Smooth muscle cell (in vitro differentiated cells): ENCODE data around the gene GPATCH8. TPM values are rescaled to one million over a fixed set of nuclear protein-coding genes. Genes with fewer than 3 reads are reported as not detected.
"Not testable (repeated sequence)": the region's sequence is repeated elsewhere in the genome, so short reads cannot be mapped to it uniquely, and the experiment has no call there.

ENCODE experiments used
- DNase-seq: peaks from one replicate; lab custom pipeline; 2025; ENCODE audit not compliant: unreplicated experiment; lab: John Stamatoyannopoulos, UW
- H2AFZ ChIP-seq: fragments of 200-600 bp; sonication (generic); 2 replicates; pipeline ENCODE4 v1.6.0; 2016; ENCODE audit warnings: antibody characterized with exemption, low read depth, mild to moderate bottlenecking
- H3F3A ChIP-seq: fragments of 200-600 bp; sonication (generic); 2 replicates; pipeline ENCODE4 v1.6.0; 2017; ENCODE audit warnings: antibody characterized with exemption, low read depth
- H3K27ac ChIP-seq: fragments of 200-600 bp; sonication (generic); 2 replicates; pipeline ENCODE4 v1.5.1; 2016; ENCODE audit warnings: low read depth, mild to moderate bottlenecking
- H3K27me3 ChIP-seq: fragments of 200-600 bp; sonication (generic); 2 replicates; pipeline ENCODE4 v1.6.1; 2016; ENCODE audit warnings: low read depth, mild to moderate bottlenecking
- H3K36me3 ChIP-seq: fragments of 200-600 bp; sonication (generic); 2 replicates; pipeline ENCODE4 v1.5.1; 2016; ENCODE audit warnings: low read depth
- H3K4me1 ChIP-seq: fragments of 200-600 bp; sonication (generic); 2 replicates; pipeline ENCODE4 v1.5.1; 2016; ENCODE audit warnings: low read depth
- H3K4me2 ChIP-seq: fragments of 200-600 bp; sonication (generic); 2 replicates; pipeline ENCODE4 v1.6.0; 2016; ENCODE audit warnings: mild to moderate bottlenecking
- H3K4me3 ChIP-seq: fragments of 200-600 bp; sonication (generic); 2 replicates; pipeline ENCODE4 v1.5.1; 2016; ENCODE audit warnings: mild to moderate bottlenecking
- H3K79me2 ChIP-seq: fragments of 200-600 bp; sonication (generic); 2 replicates; pipeline ENCODE4 v1.6.0; 2016; ENCODE audit warnings: low read depth, mild to moderate bottlenecking
- H3K9ac ChIP-seq: fragments of 200-600 bp; sonication (generic); 2 replicates; pipeline ENCODE4 v1.6.0; 2016; ENCODE audit warnings: low read depth
- H3K9me3 ChIP-seq: fragments of 200-600 bp; sonication (generic); replicated peaks from 2 replicates; pipeline ENCODE4 v1.5.1; 2016; ENCODE audit warnings: low read depth
- H4K20me1 ChIP-seq: fragments of 200-600 bp; sonication (generic); 2 replicates; pipeline ENCODE4 v1.6.0; 2016; ENCODE audit warnings: low read depth
- CTCF ChIP-seq: fragments of 200-600 bp; sonication (generic); IDR thresholded peaks from 2 replicates; pipeline ENCODE4 v1.5.1; 2017; ENCODE audit warnings: borderline replicate concordance, mild to moderate bottlenecking, antibody characterized with exemption; ENCODE audit not compliant: insufficient read depth, poor library complexity, severe bottlenecking
- WGBS: methylation state at CpG from one replicate; pipeline ENCODE4 v1.1.7; 2016; ENCODE audit warnings: low lambda C conversion rate; 5-methylcytosine and 5-hydroxymethylcytosine counted together
- polyA plus RNA-seq: library from polyadenylated mRNA; unstranded; fragments of >200 nt; fragmentation: Nextera tagmentation; extraction: Ambion mirVana; gene quantifications from 2 replicates; pipeline ENCODE4 v1.2.1, GENCODE V29; 2016
- total RNA-seq: library from RNA; depleted of rRNA; stranded (reverse); fragments of >200 nt; gene quantifications from 2 replicates; pipeline ENCODE4 v1.2.3, GENCODE V29; 2014

GPATCH8 gene
- total and polyA plus RNA-seq, 2 experiments from 2014 or later, result 17.6 to 25.0 TPM

GRCh38 chr17:44375196-44376017, 127.8 kb downstream of the GPATCH8 start:
- no peaks in the 10 kb centered on the region for H3K27me3 ChIP-seq
- H3K9ac ChIP-seq, result no peak overlapping the region
- H4K20me1 ChIP-seq, result no peaks in the 10 kb centered on the region
- no peaks in the 10 kb centered on the region for H3K79me2 ChIP-seq
- TF ChIP-seq CTCF, result no peak
- no peak for DNase-seq
- 75% methylated on average over 22 of the region's 22 CpGs for WGBS
- H3K36me3 ChIP-seq, result no peaks in the 10 kb centered on the region
- no peak overlapping the region for H3K4me2 ChIP-seq
- H3F3A ChIP-seq, result no peaks in the 10 kb centered on the region
- no peak overlapping the region for H3K27ac ChIP-seq
- H3K9me3 ChIP-seq, result no peaks in the 10 kb centered on the region
- no peak overlapping the region for H3K4me3 ChIP-seq
- no peak overlapping the region for H2AFZ ChIP-seq
- no peaks in the 10 kb centered on the region for H3K4me1 ChIP-seq

GRCh38 chr17:44374306-44375195, 128.7 kb downstream of the GPATCH8 start:
- no peak for TF ChIP-seq CTCF
- Histone ChIP-seq H3K27me3 (no peaks in the 10 kb centered on the region), H3K4me1 (no peaks in the 10 kb centered on the region), H3K4me3 (no peak overlapping the region), H3K9ac (no peak overlapping the region), H3F3A (no peaks in the 10 kb centered on the region), H3K4me2 (no peak overlapping the region), H3K79me2 (no peaks in the 10 kb centered on the region), H3K36me3 (no peaks in the 10 kb centered on the region), H4K20me1 (no peaks in the 10 kb centered on the region), H3K9me3 (no peaks in the 10 kb centered on the region), H3K27ac (no peak overlapping the region), H2AFZ (no peak overlapping the region)
- no peak for DNase-seq
- 48% methylated on average over 22 of the region's 31 CpGs for WGBS

- Histone ChIP-seq H3K27me3 (peaks cover 4% of the 10 kb centered on the region), H3K4me3 (no peak overlapping the region), H3K4me2 (no peak overlapping the region), H3K27ac (no peak overlapping the region), H3K79me2 (no peaks in the 10 kb centered on the region), H3K4me1 (no peaks in the 10 kb centered on the region), H2AFZ (no peak overlapping the region), H3F3A (no peaks in the 10 kb centered on the region), H3K36me3 (no peaks in the 10 kb centered on the region), H3K9ac (no peak overlapping the region), H3K9me3 (no peaks in the 10 kb centered on the region), H4K20me1 (no peaks in the 10 kb centered on the region)
- WGBS, result 82% methylated on average over 10 of the region's 10 CpGs
- no peak for DNase-seq
- no peak for TF ChIP-seq CTCF
Observed at GRCh38 chr17:44372036-44372435, 131.2 kb downstream of the GPATCH8 start.

- not testable (repeated sequence) for H3K27me3 ChIP-seq, H3K4me2 ChIP-seq, DNase-seq, H3F3A ChIP-seq, H3K79me2 ChIP-seq, H3K4me1 ChIP-seq, H2AFZ ChIP-seq, H4K20me1 ChIP-seq, H3K4me3 ChIP-seq, H3K27ac ChIP-seq, H3K36me3 ChIP-seq, H3K9me3 ChIP-seq, H3K9ac ChIP-seq
- WGBS, result 66% methylated on average over 17 of the region's 17 CpGs
Observed at GRCh38 chr17:44369414-44370023, 133.7 kb downstream of the GPATCH8 start.

- not testable (repeated sequence) for H3K27me3 ChIP-seq, H3K27ac ChIP-seq, H4K20me1 ChIP-seq, H2AFZ ChIP-seq, DNase-seq, H3F3A ChIP-seq, H3K36me3 ChIP-seq, H3K4me1 ChIP-seq, H3K79me2 ChIP-seq, H3K4me2 ChIP-seq, H3K4me3 ChIP-seq, H3K9me3 ChIP-seq, H3K9ac ChIP-seq
- whole genome bisulfite sequencing, result 97% methylated on average over 41 of the region's 42 CpGs
Observed at GRCh38 chr17:44368391-44369243, 134.6 kb downstream of the GPATCH8 start.
